ENCODE data around the gene STAT1.

STAT1 gene

GRCh38 chr2:190929919-190930318, 84.1 kb downstream of the STAT1 start:
- Mint-ChIP-seq H3K27me3 (ENCODE audit: low read depth) (no peaks in the 10 kb centered on the region), H3K4me3 (no peak overlapping the region), H3K27ac (no peak overlapping the region), H3K4me1 (ENCODE audit: low read depth) (peaks cover 10% of the 10 kb centered on the region), H3K9me3 (no peaks in the 10 kb centered on the region), H3K36me3 (ENCODE audit: low read depth) (peaks cover 35% of the 10 kb centered on the region)

DNA sequence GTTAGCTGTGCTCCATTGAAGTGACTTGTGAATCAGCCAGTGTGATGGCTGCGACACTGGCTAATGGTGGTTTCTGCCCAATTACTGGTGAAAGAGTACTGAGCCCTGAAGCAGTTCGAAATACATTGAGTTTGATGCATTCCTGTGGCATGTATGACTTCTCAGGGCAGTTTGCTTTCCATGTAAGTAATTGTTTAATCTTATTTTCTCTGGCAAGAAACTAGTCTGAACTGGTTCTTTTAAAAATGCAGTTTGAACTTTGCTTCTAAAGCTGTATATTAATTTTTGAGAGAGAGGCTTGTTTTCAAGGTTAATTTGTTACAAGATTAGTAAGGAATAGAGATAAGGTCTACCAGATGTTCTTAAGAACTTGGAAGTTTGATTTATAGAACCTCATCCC, 86.7 kb downstream of the STAT1 start:
- Mint-ChIP-seq H3K27me3 (ENCODE audit: low read depth) (no peaks in the 10 kb centered on the region), H3K4me1 (ENCODE audit: low read depth) (peaks cover 4% of the 10 kb centered on the region), H3K4me3 (no peak overlapping the region), H3K36me3 (ENCODE audit: low read depth) (peaks cover 46% of the 10 kb centered on the region), H3K27ac (no peak overlapping the region), H3K9me3 (no peaks in the 10 kb centered on the region)

GRCh38 chr2:190922376-190922775, 91.6 kb downstream of the STAT1 start:
- H3K9me3 Mint-ChIP-seq = no peaks in the 10 kb centered on the region
- H3K36me3 Mint-ChIP-seq (ENCODE audit: low read depth) = peaks cover 46% of the 10 kb centered on the region
- no peak overlapping the region for H3K4me3 Mint-ChIP-seq
- no peak overlapping the region for H3K27ac Mint-ChIP-seq
- peaks cover 12% of the 10 kb centered on the region for H3K4me1 Mint-ChIP-seq (ENCODE audit: low read depth)
- no peaks in the 10 kb centered on the region for H3K27me3 Mint-ChIP-seq (ENCODE audit: low read depth)

GRCh38 chr2:190920085-190920484, 93.9 kb downstream of the STAT1 start:
- H3K9me3 Mint-ChIP-seq = no peaks in the 10 kb centered on the region
- no peak overlapping the region for H3K27ac Mint-ChIP-seq
- H3K27me3 Mint-ChIP-seq (ENCODE audit: low read depth) = no peaks in the 10 kb centered on the region
- H3K4me3 Mint-ChIP-seq = no peak overlapping the region
- peaks cover 19% of the 10 kb centered on the region for H3K4me1 Mint-ChIP-seq (ENCODE audit: low read depth)
- peaks cover 53% of the 10 kb centered on the region for H3K36me3 Mint-ChIP-seq (ENCODE audit: low read depth)

Measured in T-helper 1 cell treated with Interleukin-12 subunit alpha and Interleukin-12 subunit beta and Interleukin-4 antibody, amounts not matched to agents 30 μg/mL and 1 μg/mL, for 36 hours (primary cell).